GM18858 (cell line): Measurements from ENCODE around the gene RABGAP1.
A peak's percentile ranks its signal among the peaks of the same experiment; 100 is the strongest.

Experiments
- ATAC-seq: cut with Tn5 transposase; IDR thresholded peaks from one replicate; pipeline ENCODE4 v1.9.1; 2021; ENCODE audit not compliant: unreplicated experiment

The RABGAP1 gene

DNA sequence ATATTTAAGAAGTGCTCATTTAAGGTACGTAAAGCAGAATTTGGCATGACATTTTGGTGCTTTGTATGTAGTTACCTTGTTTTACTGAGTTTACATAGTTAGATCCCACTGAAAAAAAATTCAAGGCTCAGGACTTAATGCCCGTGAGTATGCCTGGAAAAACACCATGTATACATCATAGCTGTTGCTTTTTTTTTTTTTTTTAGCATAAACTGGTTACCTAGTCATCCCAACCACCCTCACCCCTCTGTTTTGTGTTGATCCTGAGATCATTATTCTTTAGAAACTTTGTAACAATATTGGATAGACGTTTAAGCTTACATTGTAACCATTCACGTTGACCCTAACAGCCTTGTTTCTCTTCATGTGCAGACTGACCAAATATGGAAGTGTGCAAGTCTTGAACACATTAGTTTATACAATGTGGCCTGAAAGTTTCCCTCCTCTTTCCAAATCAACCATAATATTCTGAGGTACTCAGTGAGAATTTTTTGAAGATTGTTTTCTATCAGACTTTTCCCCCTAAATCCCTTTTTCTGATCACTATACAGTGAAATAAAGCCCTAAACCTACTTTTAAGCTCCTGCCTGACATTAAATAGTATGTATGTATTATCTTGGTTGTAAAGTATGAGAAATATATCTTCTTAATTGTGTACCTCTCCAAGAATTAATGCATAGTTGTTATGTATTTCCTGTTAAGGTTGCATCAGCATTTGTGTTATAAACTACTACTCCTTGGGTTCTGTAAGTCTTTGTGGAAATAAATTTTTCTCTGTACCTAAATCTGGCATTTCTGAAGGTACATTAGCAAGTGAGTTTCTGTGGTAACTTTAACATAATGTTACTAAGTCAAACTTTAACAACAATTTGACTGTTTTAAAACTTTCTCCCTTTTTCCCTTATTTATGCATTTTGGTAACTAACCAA is 4.4 kb downstream of the RABGAP1 start:
- ATAC-seq: no peak

DNA sequence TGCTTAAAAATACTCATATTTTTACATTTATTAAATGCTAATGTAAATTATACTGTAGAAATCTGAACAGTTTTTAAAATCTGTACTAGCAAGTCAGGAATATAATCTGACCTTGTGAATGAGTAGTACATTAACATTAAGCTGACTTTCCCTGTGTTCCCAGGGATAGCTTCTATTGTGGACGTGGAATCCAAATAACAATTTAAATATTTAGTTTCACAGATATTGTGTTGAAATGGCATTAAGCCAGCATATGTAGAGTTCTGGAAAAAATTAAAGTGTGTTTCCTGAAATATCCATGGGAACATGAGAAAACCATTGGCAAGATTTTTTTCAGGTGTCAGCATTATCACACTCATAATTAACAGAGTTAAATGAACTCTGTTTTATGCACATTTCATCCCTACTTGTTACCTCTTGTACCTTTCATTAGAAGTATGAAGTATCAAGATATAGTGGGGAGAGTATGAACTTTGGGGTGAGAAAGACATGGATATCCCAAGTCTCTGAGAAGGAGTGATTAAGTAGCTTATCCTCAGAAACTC is 5.7 kb downstream of the RABGAP1 start:
- no peak for ATAC-seq

DNA sequence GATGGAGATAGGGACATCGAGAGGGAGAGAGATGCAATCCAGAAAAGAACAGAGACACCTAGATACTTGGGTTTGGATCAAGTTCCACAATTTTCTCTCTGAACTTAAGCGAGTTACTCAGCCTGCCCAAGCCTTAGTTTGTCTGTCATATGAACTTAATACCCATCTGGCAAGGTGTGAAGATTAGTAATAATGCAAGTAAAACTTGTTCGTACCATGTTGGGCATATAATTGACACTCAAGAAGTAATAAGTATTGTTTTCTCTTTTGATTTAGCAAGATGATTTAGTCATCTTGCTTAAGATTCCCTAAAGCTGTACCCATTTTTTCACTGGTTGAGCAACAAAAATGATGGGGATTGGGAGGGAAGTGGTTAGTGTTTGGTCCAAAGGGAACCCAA is 7.5 kb downstream of the RABGAP1 start:
- no peak for ATAC-seq

DNA sequence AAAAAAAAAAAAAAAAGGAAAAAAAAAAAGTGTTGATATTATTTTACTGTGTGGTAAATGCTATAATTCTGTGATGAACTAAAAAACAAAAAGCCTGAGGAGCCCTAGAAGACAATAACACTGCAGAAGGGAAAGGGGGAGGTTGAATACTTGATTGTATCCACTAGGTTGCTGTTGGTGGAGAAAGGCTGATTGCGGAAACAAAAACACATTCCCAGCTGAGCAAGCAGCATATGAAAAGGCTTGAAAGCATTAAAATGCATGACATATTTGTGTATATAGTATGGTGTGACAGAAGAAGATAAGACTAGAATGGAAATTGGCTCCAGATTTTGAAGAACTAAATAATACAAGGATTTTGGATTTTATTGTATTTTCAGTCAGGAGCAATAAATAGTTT is 8.9 kb downstream of the RABGAP1 start:
- no peak for ATAC-seq

DNA sequence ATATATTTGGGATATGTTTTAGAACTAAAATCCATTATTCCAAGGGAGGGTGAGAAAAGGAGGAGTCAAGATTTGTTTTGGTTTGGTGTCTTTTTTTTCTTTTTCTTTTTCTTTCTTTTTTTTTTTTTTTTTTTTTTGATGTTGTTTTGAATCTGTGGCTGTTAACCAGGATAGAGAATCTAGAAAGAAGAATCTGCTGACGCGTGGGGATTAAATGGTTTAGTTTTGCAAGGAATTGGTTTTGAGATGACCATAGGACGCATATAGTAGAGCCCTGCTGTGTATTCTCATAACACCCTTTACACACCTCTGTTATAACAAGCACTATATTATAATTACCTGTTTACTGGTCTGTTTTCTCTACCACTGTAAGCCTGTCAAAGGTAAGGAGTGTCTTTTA is 9.4 kb downstream of the RABGAP1 start:
- ATAC-seq: no peak

- ATAC-seq: no peak
Measured at GRCh38 chr9:122951056-122951455, 10.2 kb downstream of the RABGAP1 start.

GRCh38 chr9:122954253-122954691 is 13.5 kb downstream of the RABGAP1 start:
- ATAC-seq: no peak

DNA sequence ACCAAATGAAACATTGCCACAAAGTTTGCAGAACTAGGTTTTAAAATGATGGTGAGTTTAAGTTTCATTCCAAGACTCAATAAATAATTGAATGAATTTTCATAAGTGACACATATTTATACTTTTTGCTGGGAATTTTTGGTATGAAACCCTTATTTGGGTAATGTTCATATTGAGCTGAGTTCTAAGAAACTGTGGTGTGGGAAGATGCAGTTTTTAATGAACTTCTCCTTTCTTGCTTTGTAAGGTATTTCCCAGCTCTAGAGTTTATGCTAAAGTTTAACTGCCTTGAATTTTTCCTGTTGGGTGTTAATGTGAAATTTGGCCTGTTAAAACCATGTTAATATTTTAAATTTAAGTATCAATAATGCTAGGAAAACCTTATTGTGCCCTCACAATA is 15.1 kb downstream of the RABGAP1 start:
- ATAC-seq: no peak

DNA sequence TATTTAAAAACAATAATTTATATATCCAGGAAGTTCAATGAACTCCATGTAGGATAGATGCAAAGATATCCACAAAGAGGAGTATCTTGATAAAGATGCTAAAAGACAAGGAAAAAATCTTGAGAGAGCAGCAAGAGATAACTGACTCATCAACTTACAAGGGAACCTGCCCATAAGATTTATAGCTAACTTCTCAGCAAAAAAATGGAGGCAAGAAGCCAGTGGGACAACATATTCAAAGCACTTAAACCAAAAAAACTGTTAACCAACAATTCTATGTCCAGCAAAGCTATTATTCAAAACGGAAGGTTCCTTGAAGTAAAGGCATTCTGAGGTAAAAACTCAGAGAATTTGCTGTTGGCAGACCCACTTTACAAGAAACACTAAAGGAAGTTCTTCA is 20.3 kb downstream of the RABGAP1 start:
- no peak for ATAC-seq

- ATAC-seq: no peak
Measured at GRCh38 chr9:122975196-122975595, 34.4 kb downstream of the RABGAP1 start.

GRCh38 chr9:122978601-122979000 is 37.8 kb downstream of the RABGAP1 start:
- ATAC-seq: no peak

DNA sequence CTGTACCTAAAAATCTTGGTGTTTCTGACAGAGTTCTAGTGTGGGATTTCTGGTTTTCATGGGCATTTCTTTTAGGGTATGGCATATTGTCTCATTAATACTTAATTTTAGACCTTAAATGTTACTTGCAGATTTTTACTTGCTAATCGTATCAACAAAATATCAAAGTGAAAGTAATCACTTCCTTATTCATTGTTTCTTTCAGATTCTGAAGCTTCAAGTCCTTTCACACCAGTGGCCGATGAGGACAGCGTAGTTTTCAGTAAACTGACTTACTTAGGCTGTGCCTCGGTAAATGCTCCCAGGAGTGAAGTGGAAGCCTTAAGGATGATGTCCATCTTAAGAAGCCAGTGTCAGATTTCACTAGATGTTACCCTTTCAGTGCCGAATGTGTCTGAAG is 45.2 kb downstream of the RABGAP1 start:
- ATAC-seq: no peak

DNA sequence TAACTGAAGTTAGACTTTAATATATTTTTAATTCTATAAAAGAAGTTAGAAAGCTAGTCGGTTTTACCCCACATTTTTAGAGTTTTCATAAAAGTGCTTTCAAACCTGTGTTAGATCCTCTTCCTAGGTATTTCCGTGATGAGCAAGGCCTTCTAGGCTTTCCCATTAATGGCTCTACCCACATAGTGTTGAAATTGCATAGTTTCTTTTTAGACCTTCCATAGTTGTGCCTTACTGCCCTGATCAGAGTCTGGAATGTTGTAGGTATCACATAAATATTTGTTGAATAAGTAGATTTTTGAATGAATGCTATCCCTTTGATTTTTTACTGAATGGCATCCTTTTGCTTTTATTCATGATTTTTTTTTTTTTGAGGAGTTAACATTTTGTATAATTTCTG is 47.3 kb downstream of the RABGAP1 start:
- ATAC-seq: no peak

DNA sequence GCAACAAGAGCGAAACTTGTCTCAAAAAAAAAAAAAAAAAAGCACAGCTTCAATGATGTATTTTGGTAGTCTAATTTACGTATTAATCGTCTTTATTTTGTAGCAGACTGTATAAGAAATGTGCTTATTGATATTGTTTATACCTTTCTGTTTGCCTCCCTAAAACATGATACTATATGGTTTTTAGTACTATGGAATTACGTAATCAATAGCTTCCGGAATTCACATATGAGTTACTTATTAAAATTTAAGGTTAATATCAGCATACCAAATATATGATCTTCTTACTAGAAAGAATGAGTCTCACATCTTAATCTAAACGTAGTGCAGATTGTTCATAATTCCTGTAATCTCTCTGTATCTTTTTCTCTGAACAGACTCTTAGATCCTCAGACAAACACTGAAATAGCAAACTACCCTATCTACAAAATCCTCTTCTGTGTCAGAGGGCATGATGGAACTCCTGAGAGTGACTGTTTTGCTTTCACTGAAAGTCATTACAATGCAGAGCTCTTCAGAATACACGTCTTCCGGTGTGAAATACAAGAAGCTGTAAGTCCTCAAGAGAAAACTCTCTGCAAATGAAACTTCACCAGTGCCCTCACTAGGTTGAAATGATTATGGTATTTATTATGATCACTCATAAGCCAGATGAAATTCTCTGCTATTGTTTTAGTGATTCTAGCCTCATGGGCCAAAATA is 48.3 kb downstream of the RABGAP1 start:
- ATAC-seq: peak; percentile 70

DNA sequence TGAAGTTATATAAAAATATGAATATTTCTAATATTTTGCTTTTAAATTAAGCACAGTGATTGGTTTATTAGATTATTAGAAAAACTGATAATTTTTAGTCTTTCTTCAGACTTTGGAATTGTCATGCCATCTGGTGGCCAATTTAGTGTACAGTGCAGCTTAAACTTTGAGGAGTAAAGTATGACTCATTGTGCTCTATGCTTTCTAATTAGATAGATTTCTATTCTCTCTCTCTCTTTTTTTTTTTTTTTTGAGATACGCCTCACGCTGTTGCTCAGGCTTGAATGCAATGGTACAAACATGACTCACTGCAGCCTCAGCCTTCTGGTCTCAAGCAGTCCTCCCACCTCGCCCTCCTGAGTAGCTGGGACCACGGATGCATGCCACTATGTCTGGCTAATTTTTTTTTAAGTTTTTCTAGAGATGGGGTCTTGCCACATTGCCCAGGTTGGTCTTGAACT is 50.6 kb downstream of the RABGAP1 start:
- ATAC-seq: no peak

GRCh38 chr9:122996586-122996985 is 55.8 kb downstream of the RABGAP1 start:
- ATAC-seq: no peak

DNA sequence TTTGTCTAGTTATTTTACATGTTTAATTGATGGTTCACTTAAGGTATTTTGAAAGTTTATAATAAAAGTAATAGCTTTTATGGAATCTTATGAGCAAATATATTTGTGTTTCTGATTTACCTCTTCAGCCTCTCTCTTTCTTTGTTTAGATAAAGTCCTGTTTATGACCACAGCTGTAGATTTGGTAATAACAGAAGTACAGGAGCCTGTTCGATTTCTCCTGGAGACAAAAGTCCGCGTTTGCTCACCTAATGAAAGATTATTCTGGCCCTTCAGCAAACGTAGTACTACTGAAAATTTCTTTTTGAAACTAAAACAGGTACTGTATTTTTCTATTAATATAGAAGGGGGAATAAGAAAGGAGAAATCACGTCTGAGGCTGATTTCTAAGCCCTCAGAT is 57.6 kb downstream of the RABGAP1 start:
- no peak for ATAC-seq

GRCh38 chr9:123000371-123001068 is 59.7 kb downstream of the RABGAP1 start:
- ATAC-seq: no peak

- no peak for ATAC-seq
Measured at GRCh38 chr9:123002754-123003153, 61.9 kb downstream of the RABGAP1 start.

GRCh38 chr9:123003466-123003865 is 62.6 kb downstream of the RABGAP1 start:
- ATAC-seq: no peak

DNA sequence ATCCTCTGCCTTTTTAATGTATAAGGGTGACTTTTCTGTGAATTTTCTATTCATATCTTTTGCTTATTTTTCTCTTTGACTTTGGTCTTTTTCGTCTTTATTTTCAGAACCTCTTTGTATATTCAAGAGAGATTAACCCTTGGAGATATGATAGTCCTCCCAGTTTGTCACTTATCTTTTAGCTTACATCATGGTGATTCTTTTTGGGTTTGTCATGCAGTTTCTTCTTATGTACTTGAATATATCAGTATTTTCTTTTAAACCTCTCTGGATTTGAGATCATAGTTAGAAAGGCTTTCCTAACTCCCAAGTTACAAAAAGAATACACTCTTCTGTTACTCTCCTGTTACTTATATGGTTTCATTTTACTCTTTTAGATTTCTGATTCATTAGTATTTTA is 65.1 kb downstream of the RABGAP1 start:
- ATAC-seq: no peak
